Loucy (cell line): ENCODE results near the gene LOC101059915.

Source experiments
- H2AFZ ChIP-seq: fragments of 200-600 bp; sonication (generic); 2 replicates; pipeline ENCODE4 v1.6.0; 2016; ENCODE audit warnings: antibody characterized with exemption, mild to moderate bottlenecking, low read length, moderate library complexity
- H3F3A ChIP-seq: fragments of 200-600 bp; 2 replicates; pipeline ENCODE4 v1.6.0; 2016; ENCODE audit warnings: antibody characterized with exemption, low read depth, mild to moderate bottlenecking
- H3K27me3 ChIP-seq: fragments of 200-600 bp; sonication (generic); 2 replicates; pipeline ENCODE4 v1.6.1; 2014; ENCODE audit warnings: low read length, mild to moderate bottlenecking; ENCODE audit not compliant: insufficient read depth, poor library complexity, severe bottlenecking
- H3K36me3 ChIP-seq: fragments of 200-600 bp; sonication (generic); 2 replicates; pipeline ENCODE4 v1.6.1; 2016; ENCODE audit warnings: low read length; ENCODE audit not compliant: insufficient read depth
- H3K4me1 ChIP-seq: fragments of 200-600 bp; sonication (generic); 2 replicates; pipeline ENCODE4 v1.5.1; 2014; ENCODE audit warnings: low read length, mild to moderate bottlenecking; ENCODE audit not compliant: insufficient read depth, poor library complexity, severe bottlenecking
- H3K4me2 ChIP-seq: fragments of 200-600 bp; sonication (generic); 2 replicates; pipeline ENCODE4 v1.6.0; 2014; ENCODE audit warnings: antibody characterized with exemption, low read length, low read depth, mild to moderate bottlenecking; ENCODE audit not compliant: poor library complexity, severe bottlenecking
- H3K4me3 ChIP-seq: fragments of 200-600 bp; sonication (generic); 2 replicates; pipeline ENCODE4 v1.5.1; 2014; ENCODE audit warnings: low read length, mild to moderate bottlenecking, mixed read lengths; ENCODE audit not compliant: poor library complexity, severe bottlenecking
- H3K79me2 ChIP-seq: fragments of 200-600 bp; sonication (generic); 2 replicates; pipeline ENCODE4 v1.6.1; 2014; ENCODE audit warnings: low read length; ENCODE audit not compliant: insufficient read depth
- H3K9ac ChIP-seq: fragments of 200-600 bp; sonication (generic); 2 replicates; pipeline ENCODE4 v1.6.0; 2014; ENCODE audit warnings: mild to moderate bottlenecking, low read depth, low read length, moderate library complexity; ENCODE audit not compliant: poor library complexity, severe bottlenecking
- H3K9me2 ChIP-seq: fragments of 200-600 bp; sonication (generic); replicated peaks from 2 replicates; pipeline ENCODE4 v1.6.1; 2016; ENCODE audit warnings: low read depth, low read length, mixed read lengths
- H3K9me3 ChIP-seq: fragments of 200-600 bp; sonication (generic); 2 replicates; pipeline ENCODE4 v1.6.1; 2014; ENCODE audit warnings: mild to moderate bottlenecking, antibody characterized with exemption, low read length, low read depth; ENCODE audit not compliant: insufficient read depth
- H4K20me1 ChIP-seq: fragments of 200-600 bp; sonication (generic); 2 replicates; pipeline ENCODE4 v1.6.0; 2014; ENCODE audit warnings: antibody characterized with exemption, low read length, mild to moderate bottlenecking; ENCODE audit not compliant: insufficient read depth, poor library complexity, severe bottlenecking
- CTCF ChIP-seq: fragments of 200-600 bp; sonication (generic); conservative IDR thresholded peaks from 2 replicates; pipeline ENCODE4 v1.5.1; 2014; ENCODE audit warnings: mild to moderate bottlenecking, antibody characterized with exemption, low read length
- EZH2phosphoT487 ChIP-seq: fragments of 200-600 bp; IDR thresholded peaks from 2 replicates; pipeline ENCODE4 v1.6.1; 2018; ENCODE audit warnings: antibody characterized with exemption, mild to moderate bottlenecking, moderate library complexity, borderline replicate concordance

LOC101059915 gene

GRCh38 chrX:71664889-71665491 lies 2.4 kb upstream of the LOC101059915 start:
- no peaks in the 10 kb centered on the region for H3F3A ChIP-seq
- no peaks in the 10 kb centered on the region for H3K4me1 ChIP-seq
- H3K4me2 ChIP-seq: no peak overlapping the region
- no peaks in the 10 kb centered on the region for H3K27me3 ChIP-seq
- no peaks in the 10 kb centered on the region for H3K9me3 ChIP-seq
- no peaks in the 10 kb centered on the region for H3K9me2 ChIP-seq
- TF ChIP-seq CTCF (no peak), EZH2phosphoT487 (no peak)
- no peak overlapping the region for H3K4me3 ChIP-seq
- H3K36me3 ChIP-seq: no peaks in the 10 kb centered on the region
- no peak overlapping the region for H3K9ac ChIP-seq
- no peaks in the 10 kb centered on the region for H4K20me1 ChIP-seq
- no peaks in the 10 kb centered on the region for H3K79me2 ChIP-seq
- H2AFZ ChIP-seq: no peak overlapping the region

GRCh38 chrX:71665747-71666146 lies 1.6 kb upstream of the LOC101059915 start:
- no peak for TF ChIP-seq CTCF
- no peak for TF ChIP-seq EZH2phosphoT487
- Histone ChIP-seq H3F3A (no peaks in the 10 kb centered on the region), H4K20me1 (no peaks in the 10 kb centered on the region), H3K27me3 (no peaks in the 10 kb centered on the region), H3K79me2 (no peaks in the 10 kb centered on the region), H2AFZ (no peak overlapping the region), H3K9me3 (no peaks in the 10 kb centered on the region), H3K36me3 (no peaks in the 10 kb centered on the region), H3K9ac (no peak overlapping the region), H3K4me3 (no peak overlapping the region), H3K9me2 (no peaks in the 10 kb centered on the region), H3K4me2 (no peak overlapping the region), H3K4me1 (peaks cover 6% of the 10 kb centered on the region)

GRCh38 chrX:71666240-71667223 lies 814 bp upstream of the LOC101059915 start:
- H3K4me1 ChIP-seq: peaks cover 14% of the 10 kb centered on the region
- no peaks in the 10 kb centered on the region for H4K20me1 ChIP-seq
- H3K9ac ChIP-seq: no peak overlapping the region
- H3K79me2 ChIP-seq: no peaks in the 10 kb centered on the region
- H3K36me3 ChIP-seq: no peaks in the 10 kb centered on the region
- TF ChIP-seq EZH2phosphoT487 (no peak), CTCF (no peak)
- no peaks in the 10 kb centered on the region for H3K9me2 ChIP-seq
- H3K9me3 ChIP-seq: no peaks in the 10 kb centered on the region
- H2AFZ ChIP-seq: no peak overlapping the region
- no peak overlapping the region for H3K4me3 ChIP-seq
- no peaks in the 10 kb centered on the region for H3K27me3 ChIP-seq
- no peaks in the 10 kb centered on the region for H3F3A ChIP-seq
- no peak overlapping the region for H3K4me2 ChIP-seq
